ENCODE results near the gene TEX47. TPM values are rescaled to one million over a fixed set of nuclear protein-coding genes. Genes with fewer than 3 reads are reported as not detected.

TEX47 gene
- total RNA-seq, 1 donor, result not detected

DNA sequence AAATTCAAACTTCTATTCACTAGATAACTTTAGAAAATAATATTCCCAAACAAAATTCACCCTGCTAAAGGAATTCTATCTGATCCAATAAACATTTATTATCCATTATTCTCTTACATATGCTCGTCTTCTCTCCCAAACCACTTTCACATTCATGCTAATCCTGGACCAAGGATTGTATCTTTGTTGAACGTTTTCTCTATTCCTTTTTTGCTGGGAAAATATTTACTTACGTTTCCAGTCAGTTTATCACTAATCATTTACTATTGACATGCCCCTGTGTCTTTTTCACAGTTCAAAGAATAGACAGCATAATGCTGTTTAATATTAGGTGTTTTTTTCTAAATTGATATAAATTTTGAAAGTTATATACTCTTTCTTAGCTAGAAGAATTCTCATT lies 3.2 kb downstream of the TEX47 start:
- DNase-seq (ENCODE audit: insufficient read length, low spot score, missing footprints), result no peak
- Histone ChIP-seq H3K79me2 (ENCODE audit: insufficient read depth, low read length) (no peaks in the 10 kb centered on the region), H3K4me2 (ENCODE audit: insufficient read depth, low read length) (no peak overlapping the region), H3K27ac (ENCODE audit: low read depth, low read length) (no peak overlapping the region), H3K36me3 (ENCODE audit: insufficient read depth, low read length) (no peaks in the 10 kb centered on the region), H3K9me3 (ENCODE audit: low read depth, low read length) (no peaks in the 10 kb centered on the region), H3K4me1 (ENCODE audit: insufficient read depth, low read length) (no peaks in the 10 kb centered on the region), H3K27me3 (ENCODE audit: insufficient read depth, low read length) (no peaks in the 10 kb centered on the region), H3K4me3 (ENCODE audit: insufficient read depth, low read length) (no peak overlapping the region), H4K20me1 (ENCODE audit: insufficient read depth, low read length) (no peaks in the 10 kb centered on the region), H2AFZ (ENCODE audit: low read length) (no peak overlapping the region)
- TF ChIP-seq, protein P1, sequence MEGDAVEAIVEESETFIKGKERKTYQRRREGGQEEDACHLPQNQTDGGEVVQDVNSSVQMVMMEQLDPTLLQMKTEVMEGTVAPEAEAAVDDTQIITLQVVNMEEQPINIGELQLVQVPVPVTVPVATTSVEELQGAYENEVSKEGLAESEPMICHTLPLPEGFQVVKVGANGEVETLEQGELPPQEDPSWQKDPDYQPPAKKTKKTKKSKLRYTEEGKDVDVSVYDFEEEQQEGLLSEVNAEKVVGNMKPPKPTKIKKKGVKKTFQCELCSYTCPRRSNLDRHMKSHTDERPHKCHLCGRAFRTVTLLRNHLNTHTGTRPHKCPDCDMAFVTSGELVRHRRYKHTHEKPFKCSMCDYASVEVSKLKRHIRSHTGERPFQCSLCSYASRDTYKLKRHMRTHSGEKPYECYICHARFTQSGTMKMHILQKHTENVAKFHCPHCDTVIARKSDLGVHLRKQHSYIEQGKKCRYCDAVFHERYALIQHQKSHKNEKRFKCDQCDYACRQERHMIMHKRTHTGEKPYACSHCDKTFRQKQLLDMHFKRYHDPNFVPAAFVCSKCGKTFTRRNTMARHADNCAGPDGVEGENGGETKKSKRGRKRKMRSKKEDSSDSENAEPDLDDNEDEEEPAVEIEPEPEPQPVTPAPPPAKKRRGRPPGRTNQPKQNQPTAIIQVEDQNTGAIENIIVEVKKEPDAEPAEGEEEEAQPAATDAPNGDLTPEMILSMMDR (IDR thresholded peaks at IDR 0.05; ENCODE audit: extremely low read depth, low read depth, low read length), result no peak

- Histone ChIP-seq H4K20me1 (ENCODE audit: insufficient read depth, low read length) (no peaks in the 10 kb centered on the region), H3K9me3 (ENCODE audit: low read depth, low read length) (no peaks in the 10 kb centered on the region), H3K4me1 (ENCODE audit: insufficient read depth, low read length) (no peaks in the 10 kb centered on the region), H3K4me3 (ENCODE audit: insufficient read depth, low read length) (no peak overlapping the region), H3K36me3 (ENCODE audit: insufficient read depth, low read length) (no peaks in the 10 kb centered on the region), H3K27ac (ENCODE audit: low read depth, low read length) (no peak overlapping the region), H3K27me3 (ENCODE audit: insufficient read depth, low read length) (no peaks in the 10 kb centered on the region), H2AFZ (ENCODE audit: low read length) (no peak overlapping the region), H3K4me2 (ENCODE audit: insufficient read depth, low read length) (no peak overlapping the region), H3K79me2 (ENCODE audit: insufficient read depth, low read length) (no peaks in the 10 kb centered on the region)
- TF ChIP-seq, protein P1 (IDR thresholded peaks at IDR 0.05; ENCODE audit: extremely low read depth, low read depth, low read length), result no peak
- no peak for DNase-seq (ENCODE audit: insufficient read length, low spot score, missing footprints)
Observed at GRCh38 chr7:88791891-88792290, 3.6 kb downstream of the TEX47 start.

- Histone ChIP-seq H3K4me1 (ENCODE audit: insufficient read depth, low read length) (no peaks in the 10 kb centered on the region), H4K20me1 (ENCODE audit: insufficient read depth, low read length) (no peaks in the 10 kb centered on the region), H3K27me3 (ENCODE audit: insufficient read depth, low read length) (no peaks in the 10 kb centered on the region), H3K4me2 (ENCODE audit: insufficient read depth, low read length) (no peak overlapping the region), H3K36me3 (ENCODE audit: insufficient read depth, low read length) (no peaks in the 10 kb centered on the region), H2AFZ (ENCODE audit: low read length) (no peak overlapping the region), H3K9me3 (ENCODE audit: low read depth, low read length) (no peaks in the 10 kb centered on the region), H3K4me3 (ENCODE audit: insufficient read depth, low read length) (no peak overlapping the region), H3K79me2 (ENCODE audit: insufficient read depth, low read length) (no peaks in the 10 kb centered on the region), H3K27ac (ENCODE audit: low read depth, low read length) (no peak overlapping the region)
- TF ChIP-seq, protein P1 (IDR thresholded peaks at IDR 0.05; ENCODE audit: extremely low read depth, low read depth, low read length), result peak; percentile 49
- DNase-seq (ENCODE audit: insufficient read length, low spot score, missing footprints), result no peak
Observed at GRCh38 chr7:88789480-88790064, 6.0 kb downstream of the TEX47 start.

DNA sequence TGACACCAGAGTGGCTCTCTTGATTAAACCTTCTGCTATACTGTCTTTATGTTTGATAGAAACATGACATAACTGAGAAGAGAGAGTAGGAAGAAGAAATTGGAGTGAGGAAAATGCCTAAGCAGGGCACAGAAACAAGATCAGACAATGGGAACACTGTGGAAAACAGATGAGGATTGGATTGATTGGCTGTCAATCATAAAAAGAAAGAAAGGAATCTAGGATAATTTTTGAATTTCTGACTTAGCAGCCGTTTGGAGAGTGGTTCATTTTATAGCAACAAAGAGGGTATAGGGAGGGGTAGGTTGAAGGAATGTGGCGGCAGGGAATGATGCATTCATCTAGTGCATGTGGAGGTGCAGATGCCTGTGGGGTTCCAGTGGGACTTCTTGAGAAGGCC lies 7.8 kb downstream of the TEX47 start:
- DNase-seq (ENCODE audit: insufficient read length, low spot score, missing footprints), result no peak
- H4K20me1 ChIP-seq (ENCODE audit: insufficient read depth, low read length), result no peaks in the 10 kb centered on the region
- H3K27me3 ChIP-seq (ENCODE audit: insufficient read depth, low read length), result no peaks in the 10 kb centered on the region
- no peak overlapping the region for H3K4me2 ChIP-seq (ENCODE audit: insufficient read depth, low read length)
- TF ChIP-seq, protein P1 (IDR thresholded peaks at IDR 0.05; ENCODE audit: extremely low read depth, low read depth, low read length), result no peak
- no peak overlapping the region for H3K4me3 ChIP-seq (ENCODE audit: insufficient read depth, low read length)
- H3K79me2 ChIP-seq (ENCODE audit: insufficient read depth, low read length), result no peaks in the 10 kb centered on the region
- no peak overlapping the region for H2AFZ ChIP-seq (ENCODE audit: low read length)
- H3K9me3 ChIP-seq (ENCODE audit: low read depth, low read length), result no peaks in the 10 kb centered on the region
- H3K27ac ChIP-seq (ENCODE audit: low read depth, low read length), result no peak overlapping the region
- no peaks in the 10 kb centered on the region for H3K36me3 ChIP-seq (ENCODE audit: insufficient read depth, low read length)
- no peaks in the 10 kb centered on the region for H3K4me1 ChIP-seq (ENCODE audit: insufficient read depth, low read length)

Data from osteoblast (primary cell).